ENCODE results near the gene TSFM.

The TSFM gene

GRCh38 chr12:57733928-57734327 lies 48.7 kb upstream of the TSFM start:
- TF ChIP-seq ZNF292 (tag by site-specific recombination; IDR thresholded peaks at IDR 0.05; ENCODE audit: borderline replicate concordance, low read depth) (no peak), ZNF175 (tag by site-specific recombination; IDR thresholded peaks at IDR 0.05) (no peak), GLIS2 (tag by site-specific recombination; IDR thresholded peaks at IDR 0.05) (no peak), ZNF221 (tag by site-specific recombination; IDR thresholded peaks at IDR 0.05; ENCODE audit: borderline replicate concordance) (no peak), GFI1B (tag by site-specific recombination; IDR thresholded peaks at IDR 0.05) (no peak), ZNF311 (tag by site-specific recombination; IDR thresholded peaks at IDR 0.05; ENCODE audit: borderline replicate concordance) (no peak), ZNF16 (tag by site-specific recombination; IDR thresholded peaks at IDR 0.05; ENCODE audit: low read depth) (no peak), ZBTB8A (tag by site-specific recombination; IDR thresholded peaks at IDR 0.05) (no peak), ZNF777 (tag by site-specific recombination; IDR thresholded peaks at IDR 0.05; ENCODE audit: borderline replicate concordance) (no peak), ZFHX2 (tag by site-specific recombination; conservative IDR thresholded peaks at IDR 0.05) (no peak), ZNF280C (tag by site-specific recombination; IDR thresholded peaks at IDR 0.05) (no peak), ZFP41 (tag by site-specific recombination; IDR thresholded peaks at IDR 0.05; ENCODE audit: borderline replicate concordance) (no peak), INSM2 (tag by site-specific recombination; IDR thresholded peaks at IDR 0.05) (no peak)
- TF ChIP-seq, protein P1, sequence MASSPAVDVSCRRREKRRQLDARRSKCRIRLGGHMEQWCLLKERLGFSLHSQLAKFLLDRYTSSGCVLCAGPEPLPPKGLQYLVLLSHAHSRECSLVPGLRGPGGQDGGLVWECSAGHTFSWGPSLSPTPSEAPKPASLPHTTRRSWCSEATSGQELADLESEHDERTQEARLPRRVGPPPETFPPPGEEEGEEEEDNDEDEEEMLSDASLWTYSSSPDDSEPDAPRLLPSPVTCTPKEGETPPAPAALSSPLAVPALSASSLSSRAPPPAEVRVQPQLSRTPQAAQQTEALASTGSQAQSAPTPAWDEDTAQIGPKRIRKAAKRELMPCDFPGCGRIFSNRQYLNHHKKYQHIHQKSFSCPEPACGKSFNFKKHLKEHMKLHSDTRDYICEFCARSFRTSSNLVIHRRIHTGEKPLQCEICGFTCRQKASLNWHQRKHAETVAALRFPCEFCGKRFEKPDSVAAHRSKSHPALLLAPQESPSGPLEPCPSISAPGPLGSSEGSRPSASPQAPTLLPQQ (tag by site-specific recombination; IDR thresholded peaks at IDR 0.05): no peak
- no peak overlapping the region for H3K27ac ChIP-seq (ENCODE audit: extremely low read depth, low read depth, low read length)
- no peaks in the 10 kb centered on the region for H3K9me3 ChIP-seq (ENCODE audit: control insufficient read depth, insufficient read depth, low read depth, low read length)
- ChIA-PET CTCF (interaction anchor here (2.7 to 4.8 kb wide), 3 partner anchors 9 to 151 kb away, joined by 7 to 55 read pairs (median 35); partner anchors contain the start of gene B4GALNT1), POLR2A (interaction anchor here (3.2 kb wide), 1 partner anchor 11 kb away, joined by 10 read pairs; the partner anchor contains the start of gene TSPAN31)
- H3K4me1 ChIP-seq (ENCODE audit: control insufficient read depth, insufficient read depth, low read length): peaks cover 6% of the 10 kb centered on the region; the same call in 1 of the 2 replicates
- no peaks in the 10 kb centered on the region for H3K36me3 ChIP-seq (ENCODE audit: control insufficient read depth in 2 of 2, insufficient read depth in 1 of 2, low read length in 2 of 2)
- no peak overlapping the region for H3K4me3 ChIP-seq (ENCODE audit: low read depth, low read length)

- H3K36me3 ChIP-seq (ENCODE audit: control insufficient read depth in 2 of 2, insufficient read depth in 1 of 2, low read length in 2 of 2): no peaks in the 10 kb centered on the region
- ChIA-PET CTCF (interaction anchor here (0.6 to 4.8 kb wide), 7 partner anchors 9 to 271 kb away, joined by 3 to 55 read pairs (median 5); partner anchors contain the start of gene B4GALNT1), POLR2A (interaction anchor here (0.6 to 1.6 kb wide), 2 partner anchors 8 to 10 kb away, joined by 3 to 8 read pairs; no protein-coding TSS in a partner anchor)
- peaks cover 6% of the 10 kb centered on the region; the same call in 1 of the 2 replicates for H3K4me1 ChIP-seq (ENCODE audit: control insufficient read depth, insufficient read depth, low read length)
- no peak overlapping the region for H3K27ac ChIP-seq (ENCODE audit: extremely low read depth, low read depth, low read length)
- H3K4me3 ChIP-seq (ENCODE audit: low read depth, low read length): no peak overlapping the region
- no peaks in the 10 kb centered on the region for H3K9me3 ChIP-seq (ENCODE audit: control insufficient read depth, insufficient read depth, low read depth, low read length)
- no peak for TF ChIP-seq KLF9 (tag by site-specific recombination; IDR thresholded peaks at IDR 0.05; ENCODE audit: low read depth)
- no peak for TF ChIP-seq ZNF514 (tag by site-specific recombination; IDR thresholded peaks at IDR 0.05)
- TF ChIP-seq, protein P2, sequence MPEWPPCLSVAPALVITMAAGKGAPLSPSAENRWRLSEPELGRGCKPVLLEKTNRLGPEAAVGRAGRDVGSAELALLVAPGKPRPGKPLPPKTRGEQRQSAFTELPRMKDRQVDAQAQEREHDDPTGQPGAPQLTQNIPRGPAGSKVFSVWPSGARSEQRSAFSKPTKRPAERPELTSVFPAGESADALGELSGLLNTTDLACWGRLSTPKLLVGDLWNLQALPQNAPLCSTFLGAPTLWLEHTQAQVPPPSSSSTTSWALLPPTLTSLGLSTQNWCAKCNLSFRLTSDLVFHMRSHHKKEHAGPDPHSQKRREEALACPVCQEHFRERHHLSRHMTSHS (tag by site-specific recombination; IDR thresholded peaks at IDR 0.05): no peak
- no peak for TF ChIP-seq YY2 (tag by site-specific recombination; IDR thresholded peaks at IDR 0.05)
- no peak for TF ChIP-seq ZSCAN30 (tag by site-specific recombination; IDR thresholded peaks at IDR 0.05)
- no peak for TF ChIP-seq ZNF501 (tag by site-specific recombination; IDR thresholded peaks at IDR 0.05)
- no peak for TF ChIP-seq ZNF394 (tag by site-specific recombination; IDR thresholded peaks at IDR 0.05; ENCODE audit: borderline replicate concordance)
- no peak for TF ChIP-seq ZFP41 (tag by site-specific recombination; IDR thresholded peaks at IDR 0.05; ENCODE audit: borderline replicate concordance)
- no peak for TF ChIP-seq ZNF704 (tag by site-specific recombination; IDR thresholded peaks at IDR 0.05)
- TF ChIP-seq ZNF19 (tag by site-specific recombination; IDR thresholded peaks at IDR 0.05; ENCODE audit: low read depth): no peak
- TF ChIP-seq ZIC2 (tag by site-specific recombination; IDR thresholded peaks at IDR 0.05): no peak
- TF ChIP-seq ZBTB44 (tag by site-specific recombination; IDR thresholded peaks at IDR 0.05): no peak
- no peak for TF ChIP-seq ZNF133 (tag by site-specific recombination; IDR thresholded peaks at IDR 0.05)
- no peak for TF ChIP-seq ZNF549 (tag by site-specific recombination; IDR thresholded peaks at IDR 0.05)
Observed at GRCh38 chr12:57734591-57734990, 48.0 kb upstream of the TSFM start.

All from HEK293 (cell line).